K562 (cell line): ENCODE results near the gene RPRD1B. TPM values are rescaled to one million over a fixed set of nuclear protein-coding genes. Genes with fewer than 3 reads are reported as not detected.
A peak's percentile ranks its signal among the peaks of the same experiment; 100 is the strongest.

Experiments
- ATAC-seq: fragments of 200-7000 bp; cut with Tn5 transposase; 3 replicates; pipeline ENCODE4 v1.9.1; 2020; ENCODE audit warnings: moderate library complexity
- BruUV-seq: library from RNA; stranded (reverse); fragments of 400-500 nt; replicated peaks from 2 replicates; lab custom pipeline; 2021; lab: Mats Ljungman, UMichigan
- CTCF ChIA-PET: fragments of 300-600 bp; formaldehyde crosslinking; extraction: SDS; loops from one replicate; lab custom pipeline; 2021; ENCODE audit warnings: low intra/inter-chr PET ratio; lab: Yijun Ruan, JAX
- POLR2A ChIA-PET: fragments of 300-600, 350-650 bp; sonication (Branson Sonifier 250); formaldehyde crosslinking; extraction: SDS; loops from one replicate; lab custom pipeline; 2021; ENCODE audit warnings: antibody characterized with exemption, inconsistent platforms; lab: Yijun Ruan, JAX
- DNase-seq, 4 experiments: peaks; one replicate each; pipeline versions ENCODE4 v3.0.0 to v3.0.0-alpha.2; 2011 to 2018; ENCODE audit warnings: low spot score in 3 of 4, mixed read lengths in 3 of 4; ENCODE audit errors: extremely low read depth in 1 of 4
- FAIRE-seq: peaks from 2 replicates; lab custom pipeline; 2011; peaks lifted over from hg19 to GRCh38; lab: Jason Lieb, UNC
- H2AFZ ChIP-seq: 2 replicates; pipeline ENCODE4 v1.6.0; 2011; ENCODE audit warnings: low read depth, low read length, control low read depth, inconsistent platforms
- H3K27ac ChIP-seq: fragments of 200-600 bp; 3 replicates; pipeline ENCODE4 v1.8.0; 2011; ENCODE audit warnings: low read depth, mild to moderate bottlenecking, control low read depth, inconsistent platforms, low read length, moderate library complexity, mixed read lengths; ENCODE audit errors: extremely low read depth
- H3K27me3 ChIP-seq, 2 experiments: fragments of 300-600 bp in 1 of 2; 2 replicates in 1 of 2; 3 replicates in 1 of 2; pipeline versions ENCODE4 v1.6.0 to v1.8.0; 2011; ENCODE audit warnings: inconsistent platforms in 2 of 2, low read length in 2 of 2, mild to moderate bottlenecking in 1 of 2, mixed read lengths in 1 of 2, moderate library complexity in 1 of 2; ENCODE audit not compliant: control insufficient read depth in 2 of 2, insufficient read depth in 2 of 2
- H3K36me3 ChIP-seq: fragments of 300-600 bp; 3 replicates; pipeline ENCODE4 v1.8.0; 2011; ENCODE audit warnings: mild to moderate bottlenecking, low read length, inconsistent platforms; ENCODE audit not compliant: control insufficient read depth, insufficient read depth
- H3K4me1 ChIP-seq, 2 experiments: fragments of 200-600 bp in 1 of 2; replicated peaks in 1 of 2; 2 replicates in 1 of 2; 3 replicates in 1 of 2; pipeline versions ENCODE4 v1.5.1 to v1.8.0; 2011; ENCODE audit warnings: inconsistent platforms in 2 of 2, low read length in 2 of 2, mild to moderate bottlenecking in 1 of 2, mixed read lengths in 1 of 2, moderate library complexity in 1 of 2; ENCODE audit not compliant: control insufficient read depth in 2 of 2, insufficient read depth in 2 of 2
- H3K4me2 ChIP-seq: 2 replicates; pipeline ENCODE4 v1.6.1; 2011; ENCODE audit warnings: low read length, control low read depth, inconsistent platforms, mixed read lengths; ENCODE audit not compliant: insufficient read depth
- H3K4me3 ChIP-seq: fragments of 200-600 bp; sonication (generic), shearing (Covaris generic); 2 replicates; pipeline ENCODE4 v1.5.1; 2016; ENCODE audit warnings: control low read depth, inconsistent platforms
- H3K79me2 ChIP-seq: fragments of 200-600 bp; 3 replicates; pipeline ENCODE4 v1.8.0; 2011; ENCODE audit warnings: low read length, inconsistent platforms; ENCODE audit not compliant: control insufficient read depth, insufficient read depth
- H3K9ac ChIP-seq, 2 experiments: 2 replicates each; pipeline versions ENCODE4 v1.6.0 to v1.6.1; 2011; ENCODE audit warnings: low read depth in 2 of 2, low read length in 2 of 2, control low read depth in 1 of 2, inconsistent platforms in 1 of 2, mild to moderate bottlenecking in 1 of 2, mixed read lengths in 1 of 2; ENCODE audit not compliant: insufficient read depth in 1 of 2
- H3K9me1 ChIP-seq: one replicate; pipeline ENCODE4 v1.6.0; 2011; ENCODE audit warnings: inconsistent platforms, mild to moderate bottlenecking, low read length, moderate library complexity; ENCODE audit not compliant: control insufficient read depth, insufficient read depth
- H3K9me3 ChIP-seq: replicated peaks from 2 replicates; pipeline ENCODE4 v1.5.1; 2011; ENCODE audit warnings: low read depth, low read length, inconsistent platforms; ENCODE audit not compliant: control insufficient read depth, insufficient read depth
- H4K20me1 ChIP-seq: replicated peaks from 2 replicates; pipeline ENCODE4 v1.6.1; 2011; ENCODE audit warnings: low read length, inconsistent platforms, mixed read lengths; ENCODE audit not compliant: control insufficient read depth, insufficient read depth
- BRD9 ChIP-seq: fragments of 450-650 bp; IDR thresholded peaks from 2 replicates; pipeline ENCODE4 v1.6.1; 2018; ENCODE audit warnings: low read depth; ENCODE audit not compliant: partially characterized antibody
- CBX5 ChIP-seq: IDR thresholded peaks from 2 replicates; pipeline ENCODE4 v1.6.1; 2014; ENCODE audit warnings: low read depth, borderline replicate concordance
- HDAC3 ChIP-seq: fragments of 450-650 bp; IDR thresholded peaks from 2 replicates; pipeline ENCODE4 v1.6.1; 2018; ENCODE audit warnings: borderline replicate concordance, mild to moderate bottlenecking, moderate library complexity; ENCODE audit not compliant: partially characterized antibody
- RBM25 ChIP-seq: fragments of 200-400 bp; formaldehyde crosslinking; IDR thresholded peaks from 2 replicates; pipeline ENCODE4 v1.6.1; 2018; ENCODE audit warnings: low read length, low read depth, moderate library complexity; ENCODE audit not compliant: severe bottlenecking
- SIX5 ChIP-seq, 2 experiments: IDR thresholded peaks; 2 replicates each; pipeline ENCODE4 v1.6.1; 2011; ENCODE audit warnings: low read length in 2 of 2, borderline replicate concordance in 1 of 2, low read depth in 1 of 2, mild to moderate bottlenecking in 1 of 2, moderate library complexity in 1 of 2; ENCODE audit not compliant: insufficient read depth in 1 of 2
- SREBF1 ChIP-seq: fragments of 150-350 bp; IDR thresholded peaks from 2 replicates; pipeline ENCODE4 v1.6.1; 2014; ENCODE audit warnings: antibody characterized with exemption, low read depth, low read length, borderline replicate concordance
- STAT5A ChIP-seq: IDR thresholded peaks from 2 replicates; pipeline ENCODE4 v1.6.1; 2012; ENCODE audit warnings: low read length, inconsistent platforms, borderline replicate concordance
- WGBS: fragments of 100-300 bp; shearing (Covaris generic); methylation state at CpG from one replicate; pipeline ENCODE4 v1.1.6; 2016; ENCODE audit warnings: low coverage, mixed read lengths; ENCODE audit not compliant: insufficient coverage; ENCODE audit errors: missing lambda C conversion rate; 5-methylcytosine and 5-hydroxymethylcytosine counted together
- in situ Hi-C: fragments of 300-500 bp; cut with MboI; formaldehyde crosslinking; loops from 4 replicates; pipeline ENCODE4 v1.15.0; 2018; ENCODE audit warnings: inconsistent platforms, mixed read lengths
- intact Hi-C: fragments of 100-400 bp; cut with micrococcal nuclease; formaldehyde crosslinking; loops from 2 replicates; pipeline ENCODE4 v1.14.2; 2022
- polyA plus RNA-seq, 8 experiments: library from polyadenylated mRNA; depleted of rRNA in 4 of 8; stranded (reverse) in 5 of 8; unstranded in 3 of 8; fragments of >200 nt; fragmentation: Nextera tagmentation in 2 of 8; fragmentation: Illumina TruSeq in 1 of 8; extraction: Ambion mirVana in 2 of 8; extraction: Trizol in 1 of 8; gene quantifications; 2 replicates each; pipeline versions ENCODE4 v1.2.1 to v1.2.3, GENCODE V29; 2011 to 2014; ENCODE audit warnings: inconsistent platforms in 1 of 8, missing spikeins in 1 of 8
- total RNA-seq, 7 experiments: library from RNA; depleted of rRNA in 6 of 7; stranded (reverse); fragments of >200 nt in 6 of 7; fragmentation: Illumina TruSeq in 2 of 7; extraction: Trizol in 2 of 7; gene quantifications; 2 replicates each; pipeline versions ENCODE4 v1.2.1 to v1.2.3, GENCODE V29; 2011 to 2021; ENCODE audit warnings: low replicate concordance in 1 of 7

Gene RPRD1B
- total and polyA plus RNA-seq, 9 of the 15 experiments (the other 6 are each of a cell fraction or from before 2014, with no cell fraction given): 5.5 to 43.0 (median 24.4) TPM

- ChIA-PET CTCF (no interaction called here), POLR2A (interaction anchor here (1.4 kb wide), 1 partner anchor 10 kb away, joined by 4 read pairs; no protein-coding TSS in a partner anchor)
- BruUV-seq: no TSS peak
- H3K9ac ChIP-seq: peak overlapping the region in 1 of 2 experiments; percentile 3; a peak in 1 of 4 replicates
- H2AFZ ChIP-seq: no peak overlapping the region
- no peak for TF ChIP-seq SREBF1
- TF ChIP-seq STAT5A: no peak
- TF ChIP-seq HDAC3: no peak
- TF ChIP-seq RBM25: peak; percentile 57
- TF ChIP-seq BRD9: no peak
- TF ChIP-seq CBX5: no peak
- no peak for TF ChIP-seq SIX5 (IDR thresholded peaks at IDR 0.05; ENCODE audit: borderline replicate concordance in 1 of 2, insufficient read depth in 1 of 2, low read depth in 1 of 2, low read length in 2 of 2)
- no peak for FAIRE-seq
- peaks cover 63% of the 10 kb centered on the region; the same call in 2 of the 3 replicates for H3K36me3 ChIP-seq
- no peaks in the 10 kb centered on the region for H3K27me3 ChIP-seq
- H3K4me2 ChIP-seq: no peak overlapping the region
- 0 out of 2 replicates have a peak, but pooled peaks cover 5% of the 10 kb centered on the region for H4K20me1 ChIP-seq
- WGBS: 79% methylated on average over 11 of the region's 11 CpGs
- ATAC-seq: no peak
- H3K79me2 ChIP-seq: no peaks in the 10 kb centered on the region
- intact Hi-C loops (no loop called here), in situ Hi-C loops (no loop called here)
- no peak overlapping the region for H3K4me3 ChIP-seq
- DNase-seq: no peak
- no peaks in the 10 kb centered on the region for H3K9me3 ChIP-seq
- no peaks in the 10 kb centered on the region for H3K9me1 ChIP-seq
- H3K27ac ChIP-seq: no peak overlapping the region
- H3K4me1 ChIP-seq: peaks cover 31 to 44% of the 10 kb centered on the region in 2 experiments
These were observed 99.5 kb downstream of the RPRD1B start for GRCh38 chr20:38132910-38133501.
